Measurements from ENCODE around the gene UBA52.

UBA52 gene

DNA sequence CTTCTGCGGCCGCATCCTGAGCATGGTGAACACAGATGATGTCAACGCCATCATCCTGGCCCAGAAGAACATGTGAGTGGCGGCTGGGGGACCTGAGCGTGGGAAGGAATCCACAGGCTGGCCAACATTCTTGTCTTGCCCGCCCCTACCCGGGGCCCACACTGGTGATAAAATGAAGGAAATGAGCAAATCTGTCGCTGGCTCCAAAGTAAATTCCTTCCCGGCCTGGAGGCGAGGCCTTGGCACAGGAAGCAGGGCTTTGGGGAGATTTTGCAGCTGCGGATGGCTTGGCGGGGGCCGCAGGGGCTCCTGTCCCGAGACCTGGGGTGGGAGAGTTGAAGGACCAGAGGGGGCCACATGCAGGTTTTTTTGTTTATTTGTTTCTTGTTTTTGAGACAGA, 9.6 kb upstream of the UBA52 start:
- TF ChIP-seq POLR2AphosphoS5 (IDR thresholded peaks at IDR 0.05; ENCODE audit: low read depth) = no peak
- TF ChIP-seq GABPA (IDR thresholded peaks at IDR 0.05; ENCODE audit: low read depth) = no peak
- TF ChIP-seq, protein P1, sequence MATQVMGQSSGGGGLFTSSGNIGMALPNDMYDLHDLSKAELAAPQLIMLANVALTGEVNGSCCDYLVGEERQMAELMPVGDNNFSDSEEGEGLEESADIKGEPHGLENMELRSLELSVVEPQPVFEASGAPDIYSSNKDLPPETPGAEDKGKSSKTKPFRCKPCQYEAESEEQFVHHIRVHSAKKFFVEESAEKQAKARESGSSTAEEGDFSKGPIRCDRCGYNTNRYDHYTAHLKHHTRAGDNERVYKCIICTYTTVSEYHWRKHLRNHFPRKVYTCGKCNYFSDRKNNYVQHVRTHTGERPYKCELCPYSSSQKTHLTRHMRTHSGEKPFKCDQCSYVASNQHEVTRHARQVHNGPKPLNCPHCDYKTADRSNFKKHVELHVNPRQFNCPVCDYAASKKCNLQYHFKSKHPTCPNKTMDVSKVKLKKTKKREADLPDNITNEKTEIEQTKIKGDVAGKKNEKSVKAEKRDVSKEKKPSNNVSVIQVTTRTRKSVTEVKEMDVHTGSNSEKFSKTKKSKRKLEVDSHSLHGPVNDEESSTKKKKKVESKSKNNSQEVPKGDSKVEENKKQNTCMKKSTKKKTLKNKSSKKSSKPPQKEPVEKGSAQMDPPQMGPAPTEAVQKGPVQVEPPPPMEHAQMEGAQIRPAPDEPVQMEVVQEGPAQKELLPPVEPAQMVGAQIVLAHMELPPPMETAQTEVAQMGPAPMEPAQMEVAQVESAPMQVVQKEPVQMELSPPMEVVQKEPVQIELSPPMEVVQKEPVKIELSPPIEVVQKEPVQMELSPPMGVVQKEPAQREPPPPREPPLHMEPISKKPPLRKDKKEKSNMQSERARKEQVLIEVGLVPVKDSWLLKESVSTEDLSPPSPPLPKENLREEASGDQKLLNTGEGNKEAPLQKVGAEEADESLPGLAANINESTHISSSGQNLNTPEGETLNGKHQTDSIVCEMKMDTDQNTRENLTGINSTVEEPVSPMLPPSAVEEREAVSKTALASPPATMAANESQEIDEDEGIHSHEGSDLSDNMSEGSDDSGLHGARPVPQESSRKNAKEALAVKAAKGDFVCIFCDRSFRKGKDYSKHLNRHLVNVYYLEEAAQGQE (IDR thresholded peaks at IDR 0.05; ENCODE audit: insufficient replicate concordance, low read depth) = no peak
- TF ChIP-seq SPI1 (IDR thresholded peaks at IDR 0.05; ENCODE audit: borderline replicate concordance, low read depth) = no peak
- TF ChIP-seq, protein P2, sequence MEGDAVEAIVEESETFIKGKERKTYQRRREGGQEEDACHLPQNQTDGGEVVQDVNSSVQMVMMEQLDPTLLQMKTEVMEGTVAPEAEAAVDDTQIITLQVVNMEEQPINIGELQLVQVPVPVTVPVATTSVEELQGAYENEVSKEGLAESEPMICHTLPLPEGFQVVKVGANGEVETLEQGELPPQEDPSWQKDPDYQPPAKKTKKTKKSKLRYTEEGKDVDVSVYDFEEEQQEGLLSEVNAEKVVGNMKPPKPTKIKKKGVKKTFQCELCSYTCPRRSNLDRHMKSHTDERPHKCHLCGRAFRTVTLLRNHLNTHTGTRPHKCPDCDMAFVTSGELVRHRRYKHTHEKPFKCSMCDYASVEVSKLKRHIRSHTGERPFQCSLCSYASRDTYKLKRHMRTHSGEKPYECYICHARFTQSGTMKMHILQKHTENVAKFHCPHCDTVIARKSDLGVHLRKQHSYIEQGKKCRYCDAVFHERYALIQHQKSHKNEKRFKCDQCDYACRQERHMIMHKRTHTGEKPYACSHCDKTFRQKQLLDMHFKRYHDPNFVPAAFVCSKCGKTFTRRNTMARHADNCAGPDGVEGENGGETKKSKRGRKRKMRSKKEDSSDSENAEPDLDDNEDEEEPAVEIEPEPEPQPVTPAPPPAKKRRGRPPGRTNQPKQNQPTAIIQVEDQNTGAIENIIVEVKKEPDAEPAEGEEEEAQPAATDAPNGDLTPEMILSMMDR (IDR thresholded peaks at IDR 0.05; ENCODE audit: insufficient read depth, low read length) = no peak
- H3K27me3 ChIP-seq (ENCODE audit: insufficient read depth, poor library complexity, severe bottlenecking) = no peaks in the 10 kb centered on the region
- no peak for DNase-seq (ENCODE audit: low read depth in 1 of 2, low spot score in 1 of 2)
- no peak overlapping the region for H3K4me3 ChIP-seq (replicated peaks; ENCODE audit: insufficient read depth, low read length)
- no peak overlapping the region for H3K27ac ChIP-seq (replicated peaks)

DNA sequence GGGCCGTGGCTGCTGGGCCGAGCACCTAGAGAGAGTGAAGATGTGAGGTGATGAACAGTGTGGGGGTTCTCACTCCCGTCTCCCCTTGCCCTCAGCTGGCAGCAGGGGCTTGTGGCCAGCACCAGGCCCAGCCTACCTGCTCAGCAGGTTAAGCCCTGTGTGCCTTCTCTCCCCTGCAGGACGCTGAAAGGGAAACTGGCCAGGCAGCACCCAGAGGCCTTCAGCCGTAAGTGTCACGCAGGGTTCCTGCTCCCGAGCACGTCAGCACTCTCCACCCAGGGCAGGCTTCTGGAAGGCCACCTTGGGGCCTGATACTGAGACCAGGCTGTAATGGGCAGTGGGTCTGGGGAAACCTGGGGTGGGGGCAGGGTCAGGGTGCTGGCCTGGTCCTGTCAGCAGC, 4.7 kb upstream of the UBA52 start:
- TF ChIP-seq SPI1 (IDR thresholded peaks at IDR 0.05; ENCODE audit: borderline replicate concordance, low read depth) = no peak
- Histone ChIP-seq H3K27ac (replicated peaks) (no peak overlapping the region), H3K4me3 (replicated peaks; ENCODE audit: insufficient read depth, low read length) (no peak overlapping the region), H3K27me3 (ENCODE audit: insufficient read depth, poor library complexity, severe bottlenecking) (no peaks in the 10 kb centered on the region)
- no peak for DNase-seq (ENCODE audit: low read depth in 1 of 2, low spot score in 1 of 2)

DNA sequence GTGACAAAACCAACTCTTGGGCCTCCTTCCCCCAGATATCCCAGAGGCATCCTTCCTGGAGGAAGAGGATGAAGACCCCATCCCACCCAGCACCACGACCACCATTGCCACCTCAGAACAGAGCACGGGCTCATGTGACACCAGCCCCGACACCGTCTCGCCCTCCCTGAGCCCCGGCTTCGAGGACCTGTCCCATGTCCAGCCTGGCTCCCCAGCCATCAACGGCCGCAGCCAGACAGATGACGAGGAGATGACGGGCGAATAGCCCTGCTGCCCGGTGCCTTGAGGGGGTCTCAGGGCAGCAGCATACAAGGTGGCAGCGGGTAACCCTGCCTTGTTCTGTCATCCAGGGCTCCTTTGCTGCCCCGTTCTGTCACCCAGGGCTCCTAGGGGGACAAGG, 3.3 kb upstream of the UBA52 start:
- no peaks in the 10 kb centered on the region for H3K27me3 ChIP-seq (ENCODE audit: insufficient read depth, poor library complexity, severe bottlenecking)
- H3K4me3 ChIP-seq (replicated peaks; ENCODE audit: insufficient read depth, low read length) = no peak overlapping the region
- TF ChIP-seq, protein P1 (IDR thresholded peaks at IDR 0.05; ENCODE audit: insufficient replicate concordance, low read depth) = no peak
- TF ChIP-seq, protein P2 (IDR thresholded peaks at IDR 0.05; ENCODE audit: insufficient read depth, low read length) = no peak
- TF ChIP-seq POLR2AphosphoS5 (IDR thresholded peaks at IDR 0.05; ENCODE audit: low read depth) (no peak), SPI1 (IDR thresholded peaks at IDR 0.05; ENCODE audit: borderline replicate concordance, low read depth) (no peak), GABPA (IDR thresholded peaks at IDR 0.05; ENCODE audit: low read depth) (no peak)
- DNase-seq (ENCODE audit: low read depth in 1 of 2, low spot score in 1 of 2) = no peak
- H3K27ac ChIP-seq (replicated peaks) = no peak overlapping the region

DNA sequence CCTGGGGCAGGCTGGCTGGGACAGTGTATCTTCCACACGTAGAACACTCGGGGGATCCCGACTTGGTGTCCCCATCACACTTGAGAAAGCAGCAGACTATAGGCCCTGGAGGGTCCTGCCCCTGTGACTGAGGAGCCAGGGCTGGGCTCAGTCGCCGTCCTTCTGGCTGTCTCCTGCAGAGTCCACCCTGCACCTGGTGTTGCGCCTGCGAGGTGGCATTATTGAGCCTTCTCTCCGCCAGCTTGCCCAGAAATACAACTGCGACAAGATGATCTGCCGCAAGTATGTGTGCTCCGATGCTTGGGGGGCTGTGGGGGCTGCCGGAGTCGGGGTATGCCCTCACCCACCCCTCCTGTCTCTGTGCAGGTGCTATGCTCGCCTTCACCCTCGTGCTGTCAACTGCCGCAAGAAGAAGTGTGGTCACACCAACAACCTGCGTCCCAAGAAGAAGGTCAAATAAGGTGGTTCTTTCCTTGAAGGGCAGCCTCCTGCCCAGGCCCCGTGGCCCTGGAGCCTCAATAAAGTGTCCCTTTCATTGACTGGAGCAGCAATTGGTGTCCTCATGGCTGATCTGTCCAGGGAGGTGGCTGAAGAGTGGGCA, 3.1 kb downstream of the UBA52 start:
- no peak for TF ChIP-seq POLR2AphosphoS5 (IDR thresholded peaks at IDR 0.05; ENCODE audit: low read depth)
- TF ChIP-seq, protein P1 (IDR thresholded peaks at IDR 0.05; ENCODE audit: insufficient replicate concordance, low read depth) = no peak
- TF ChIP-seq, protein P2 (IDR thresholded peaks at IDR 0.05; ENCODE audit: insufficient read depth, low read length) = no peak
- no peak for TF ChIP-seq SPI1 (IDR thresholded peaks at IDR 0.05; ENCODE audit: borderline replicate concordance, low read depth)
- no peak for TF ChIP-seq GABPA (IDR thresholded peaks at IDR 0.05; ENCODE audit: low read depth)
- no peak overlapping the region for H3K27ac ChIP-seq (replicated peaks)
- H3K4me3 ChIP-seq (replicated peaks; ENCODE audit: insufficient read depth, low read length) = no peak overlapping the region
- no peak for DNase-seq (ENCODE audit: low read depth in 1 of 2, low spot score in 1 of 2)
- no peaks in the 10 kb centered on the region for H3K27me3 ChIP-seq (ENCODE audit: insufficient read depth, poor library complexity, severe bottlenecking)

All from HL-60 (cell line).